ENCODE measurements around the gene VTI1A.
"Not testable (repeated sequence)": the region's sequence is repeated elsewhere in the genome, so short reads cannot be mapped to it uniquely, and the experiment has no call there.

Gene VTI1A

DNA sequence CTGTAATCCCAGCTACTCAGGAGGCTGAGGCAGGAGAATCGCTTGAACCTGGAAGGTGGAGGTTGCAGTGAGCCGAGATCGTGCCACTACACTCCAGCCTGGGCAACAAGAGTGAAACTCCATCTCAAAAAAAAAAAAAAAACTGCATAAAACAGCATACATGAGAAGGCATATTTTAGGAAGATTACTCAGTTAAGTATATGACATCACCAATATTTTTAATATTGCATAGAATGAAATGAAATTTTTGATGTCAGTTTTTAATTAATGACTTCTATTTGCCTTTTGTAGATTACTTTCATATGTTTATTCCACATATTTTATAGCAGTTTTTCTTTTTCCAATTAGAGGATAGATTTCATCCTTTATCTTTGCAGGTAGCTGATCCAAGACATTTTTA, 284.4 kb downstream of the VTI1A start:
- DNase-seq: not testable (repeated sequence)

GRCh38 chr10:112732277-112732921, 285.4 kb downstream of the VTI1A start:
- peak; percentile 23 for DNase-seq

DNA sequence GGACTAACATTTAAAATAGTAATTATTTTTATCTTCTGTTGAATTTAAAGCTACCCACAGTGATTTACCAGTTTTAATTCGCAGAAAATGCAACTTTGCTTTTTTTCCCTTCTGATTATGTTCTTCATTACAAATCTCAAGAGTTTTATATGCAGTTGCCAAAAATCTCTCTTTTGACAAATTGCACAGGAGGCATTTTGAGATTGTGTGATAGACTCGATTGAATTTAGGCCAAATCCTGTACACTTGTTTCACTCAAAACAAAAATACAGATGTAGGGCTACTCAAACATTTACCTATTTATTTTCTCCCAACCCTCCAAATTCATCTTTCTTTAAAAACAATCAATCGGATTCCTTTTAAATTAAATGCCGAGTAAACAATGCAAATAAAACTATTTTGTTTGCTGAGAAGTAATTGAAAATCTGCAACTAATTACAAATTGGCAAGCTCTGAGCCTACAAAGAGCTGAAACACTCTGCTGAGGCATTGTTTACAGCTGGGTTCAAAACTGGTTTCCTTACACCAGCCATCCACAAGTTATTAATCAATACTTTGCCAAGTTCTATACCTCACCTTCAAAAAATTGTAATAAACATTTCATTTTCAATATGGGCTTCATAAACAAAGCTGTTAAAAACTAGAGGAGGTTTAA, 288.2 kb downstream of the VTI1A start:
- no peak for DNase-seq

DNA sequence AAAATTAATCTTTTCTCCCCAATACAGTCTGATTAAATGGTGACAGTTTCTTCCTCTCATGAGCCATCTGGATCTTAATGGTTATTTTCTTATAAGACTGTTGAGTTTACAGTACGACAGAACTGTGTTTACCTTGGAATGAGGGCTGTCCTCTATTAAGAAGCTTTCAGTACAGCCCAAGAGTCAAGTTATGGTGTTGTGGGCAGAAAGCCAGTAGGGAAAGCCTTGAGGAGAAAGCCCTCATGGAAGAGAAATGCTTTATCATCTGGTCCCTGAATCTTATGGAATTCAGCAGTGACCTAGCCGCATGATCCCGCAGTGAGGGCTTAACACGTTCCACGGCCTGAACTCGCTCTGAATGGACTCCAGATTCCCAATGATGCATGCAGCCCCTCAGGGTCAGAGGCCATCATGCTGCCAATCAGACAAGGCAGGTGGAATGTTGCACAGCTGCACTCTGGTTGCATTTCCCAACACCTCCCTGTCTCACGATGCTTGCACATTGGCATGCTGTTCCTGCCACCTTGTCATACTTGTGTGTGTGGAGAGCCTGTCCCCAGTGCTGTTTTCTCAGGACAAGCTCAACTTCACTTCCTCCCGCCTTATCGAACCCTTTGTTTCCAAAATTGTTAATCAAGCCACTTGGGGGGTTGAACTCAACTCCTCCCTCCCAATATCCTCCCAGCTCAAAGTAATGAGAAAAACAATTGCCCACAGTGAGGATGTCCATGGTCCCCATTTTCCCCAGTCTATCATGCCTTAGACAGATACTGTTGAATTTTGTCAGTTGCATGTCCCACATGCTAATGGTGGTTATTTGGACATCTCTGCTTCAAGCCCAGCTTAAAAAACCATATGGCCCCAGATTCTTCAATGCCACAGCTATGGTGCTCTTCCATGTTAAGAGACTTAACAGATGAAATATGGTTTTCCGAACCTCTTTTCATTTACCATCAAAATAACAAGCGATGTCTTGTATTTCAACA, 291.9 kb downstream of the VTI1A start:
- DNase-seq: no peak

DNA sequence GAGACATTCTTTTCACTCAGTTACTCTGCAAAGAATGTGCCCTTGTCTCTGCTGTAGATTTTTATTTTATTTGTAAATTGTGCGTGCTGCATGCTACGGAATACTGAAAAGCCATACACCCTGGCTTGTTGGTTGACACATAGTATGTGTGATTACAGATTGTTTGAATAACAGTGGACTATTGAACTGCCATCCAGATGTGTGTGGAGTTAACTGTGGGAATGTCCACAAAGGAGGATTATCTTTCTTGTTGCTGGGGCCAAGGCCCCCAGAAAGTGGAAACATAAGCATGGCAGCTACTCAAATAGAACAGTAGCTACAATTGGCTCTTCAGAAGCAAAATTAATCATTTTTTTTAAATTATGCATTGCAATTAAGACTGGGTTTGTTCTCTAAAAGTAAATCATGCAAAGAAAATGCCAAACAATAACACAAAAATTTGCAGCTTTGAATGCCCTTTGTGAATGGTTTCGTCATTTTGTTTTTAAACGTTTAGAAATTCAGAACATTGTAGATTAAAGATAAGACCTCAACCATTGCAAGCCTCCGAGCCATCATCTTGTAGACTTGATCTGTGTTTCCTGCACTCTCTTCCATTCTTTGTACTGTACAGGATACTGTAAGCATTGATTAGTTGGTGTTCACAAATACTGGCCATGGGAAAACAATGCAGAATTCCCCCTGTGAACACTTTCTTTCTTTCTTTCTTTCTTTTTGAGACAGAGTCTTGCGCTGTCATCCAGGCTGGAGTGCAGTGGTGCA, 292.8 kb downstream of the VTI1A start:
- no peak for DNase-seq

DNA sequence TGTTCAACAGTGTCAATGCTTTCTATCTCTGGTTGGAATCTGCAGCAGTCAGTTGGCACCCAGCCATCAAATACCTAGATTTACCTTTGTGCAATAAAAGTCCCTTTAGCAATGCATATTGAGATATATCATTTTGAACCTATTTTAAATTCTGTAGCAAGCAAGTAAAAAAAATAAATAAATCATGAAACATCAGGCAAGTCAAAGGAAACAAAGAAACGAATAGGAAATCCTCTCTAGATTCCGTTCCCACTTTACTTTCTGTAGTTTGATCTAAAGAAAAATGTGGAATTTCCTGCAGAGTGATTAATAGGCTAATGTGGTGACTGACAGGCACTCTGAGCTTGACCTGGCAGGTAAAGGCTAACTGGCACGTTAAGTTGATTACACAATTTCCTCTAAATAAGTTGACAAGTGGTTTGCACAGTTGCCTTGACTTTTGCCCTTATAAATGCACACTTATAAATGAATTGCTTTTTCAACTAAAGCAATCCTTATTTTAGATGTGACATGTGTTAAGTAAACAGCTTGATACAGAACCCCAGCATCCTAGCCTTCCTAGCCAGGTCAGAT, 294.9 kb downstream of the VTI1A start:
- DNase-seq: peak; percentile 85

DNA sequence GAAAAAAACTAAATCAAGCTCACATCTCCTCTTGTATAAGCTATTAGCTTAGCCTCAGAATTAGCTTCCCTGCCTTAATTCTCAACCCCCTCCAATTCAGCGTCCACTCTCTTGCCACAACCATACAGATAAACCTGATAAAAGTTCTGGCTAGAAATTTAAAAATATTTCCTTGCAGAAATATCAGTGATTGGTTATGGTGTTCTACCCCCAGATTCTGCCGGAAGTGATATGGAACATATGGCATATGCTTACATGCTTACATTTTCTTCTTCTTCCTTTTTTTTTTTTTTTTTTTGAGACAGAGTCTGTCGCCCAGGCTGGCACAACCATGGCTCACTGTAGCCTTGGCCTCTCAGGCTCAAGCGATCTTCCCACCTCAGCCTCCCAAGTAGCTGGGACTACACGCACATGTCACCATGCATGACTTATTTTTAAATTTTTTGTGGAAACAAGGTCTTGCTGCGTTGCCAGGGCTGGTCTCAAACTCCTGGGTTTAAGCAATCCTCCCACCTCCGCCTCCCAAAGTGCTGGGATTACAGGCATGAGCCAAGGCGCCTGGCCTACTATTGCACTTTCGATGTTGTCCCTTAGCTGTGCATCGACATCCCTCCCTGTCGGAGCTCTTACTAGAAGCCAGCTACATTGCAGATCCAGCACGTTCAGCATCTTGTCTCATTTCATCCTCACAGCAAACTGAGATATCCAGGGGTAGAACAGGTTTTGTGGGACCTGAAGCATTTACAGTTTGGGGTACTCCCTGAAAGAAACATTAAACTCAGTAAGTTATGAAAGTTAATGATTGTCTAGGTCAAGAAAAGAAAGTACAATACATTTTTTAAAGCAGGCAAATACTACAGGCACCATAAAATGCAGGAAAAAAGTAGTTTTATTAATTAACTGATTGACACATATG, 297.4 kb downstream of the VTI1A start:
- DNase-seq: no peak

GRCh38 chr10:112746329-112746728, 299.3 kb downstream of the VTI1A start:
- no peak for DNase-seq

GRCh38 chr10:112750427-112751167, 303.6 kb downstream of the VTI1A start:
- DNase-seq: no peak

DNA sequence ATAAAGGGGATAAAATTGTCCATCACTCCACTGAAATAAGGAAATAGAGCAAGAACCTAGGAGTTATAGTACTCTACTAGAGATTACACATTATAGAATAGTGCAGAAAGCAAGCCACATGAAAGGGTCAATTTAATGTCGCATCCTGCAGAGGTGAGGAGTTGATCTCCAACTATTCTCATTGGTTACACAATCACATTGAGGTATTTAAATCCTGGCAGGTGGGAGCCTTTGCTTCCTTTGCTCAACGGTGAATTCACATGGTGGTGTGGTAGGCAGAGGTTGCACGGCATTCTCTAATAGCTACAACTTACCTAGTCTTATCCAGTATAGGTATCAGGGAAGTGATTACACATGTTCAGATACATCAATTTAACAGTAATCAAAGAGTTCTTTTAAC, 304.6 kb downstream of the VTI1A start:
- no peak for DNase-seq

DNA sequence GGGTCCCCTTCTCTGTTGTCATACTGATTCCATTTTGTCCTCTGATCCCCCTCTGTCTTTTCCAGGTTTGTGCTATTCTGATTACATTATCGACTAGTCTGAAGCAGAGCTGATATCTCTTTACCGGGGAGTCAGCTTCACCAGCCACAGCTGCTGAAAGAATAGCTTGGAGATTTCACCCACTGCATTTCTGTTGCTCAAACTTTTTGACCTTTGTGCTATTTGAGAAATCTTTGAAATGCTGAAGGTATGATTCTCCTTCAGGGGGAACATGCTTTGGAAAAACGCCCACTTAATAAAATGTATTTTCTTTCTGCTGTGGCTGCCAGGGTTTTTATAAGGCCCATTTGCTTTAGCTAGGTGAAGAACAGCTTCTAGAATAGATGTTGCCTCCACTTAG, 305.3 kb downstream of the VTI1A start:
- no peak for DNase-seq

- no peak for DNase-seq
Measured at GRCh38 chr10:112753961-112754411, 307.0 kb downstream of the VTI1A start.

DNA sequence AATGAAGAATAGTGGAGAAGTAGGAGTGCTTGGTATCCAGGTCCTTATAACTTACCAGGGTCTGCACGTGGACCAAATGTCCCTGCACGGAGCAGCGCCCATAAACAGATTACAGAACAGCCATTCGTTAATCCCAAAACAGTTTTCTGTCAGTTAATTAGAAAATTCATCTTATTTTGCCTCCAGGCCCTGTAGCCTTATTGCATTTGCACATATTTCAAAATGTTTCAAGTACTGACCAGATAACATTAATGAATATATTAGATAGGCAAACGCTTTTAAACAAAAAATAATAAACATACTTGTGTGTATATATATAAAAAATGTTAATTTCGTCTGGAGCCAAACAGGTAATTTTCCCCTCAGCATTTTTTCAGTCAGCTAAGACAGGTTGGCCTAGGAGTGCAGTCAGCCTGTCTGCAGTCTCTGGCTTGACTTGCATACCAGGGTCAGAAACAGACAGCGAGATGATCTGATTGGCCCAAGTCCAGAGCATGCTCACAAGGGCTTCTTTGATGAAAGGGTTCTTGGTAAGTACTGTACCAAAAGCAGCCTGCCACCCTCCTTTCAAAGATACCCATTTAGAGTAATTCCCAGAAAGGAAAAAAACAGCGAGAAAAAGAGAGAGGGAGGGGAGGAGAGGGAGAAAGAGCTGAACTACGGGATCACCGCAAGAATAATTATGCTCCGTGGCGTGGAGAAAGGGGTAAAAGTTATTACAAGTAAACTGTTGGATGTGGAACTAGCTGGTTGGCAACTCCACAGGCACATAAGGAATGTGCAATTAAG, 308.6 kb downstream of the VTI1A start:
- DNase-seq: no peak

GRCh38 chr10:112756235-112756527, 309.2 kb downstream of the VTI1A start:
- DNase-seq: no peak

GRCh38 chr10:112758961-112759360, 311.9 kb downstream of the VTI1A start:
- DNase-seq: no peak

DNA sequence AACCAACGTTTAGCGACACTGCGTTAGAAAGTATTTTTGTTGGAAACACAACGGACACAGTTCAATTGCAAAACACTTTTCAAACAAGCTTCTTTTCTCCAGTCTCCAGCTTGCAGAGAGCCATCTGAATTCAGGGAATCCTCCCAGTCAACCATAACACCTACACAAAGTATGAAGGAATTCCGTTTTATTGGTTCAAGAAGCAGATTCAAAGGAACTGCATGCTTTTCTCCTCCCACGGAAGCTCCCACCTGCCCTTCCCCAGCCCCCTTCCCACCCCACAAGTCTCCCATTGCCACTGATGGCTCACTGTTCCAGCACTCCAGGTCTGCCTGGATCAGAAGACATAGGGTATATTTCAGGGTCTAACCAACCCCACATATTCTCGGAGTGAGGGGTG, 312.5 kb downstream of the VTI1A start:
- no peak for DNase-seq

DNA sequence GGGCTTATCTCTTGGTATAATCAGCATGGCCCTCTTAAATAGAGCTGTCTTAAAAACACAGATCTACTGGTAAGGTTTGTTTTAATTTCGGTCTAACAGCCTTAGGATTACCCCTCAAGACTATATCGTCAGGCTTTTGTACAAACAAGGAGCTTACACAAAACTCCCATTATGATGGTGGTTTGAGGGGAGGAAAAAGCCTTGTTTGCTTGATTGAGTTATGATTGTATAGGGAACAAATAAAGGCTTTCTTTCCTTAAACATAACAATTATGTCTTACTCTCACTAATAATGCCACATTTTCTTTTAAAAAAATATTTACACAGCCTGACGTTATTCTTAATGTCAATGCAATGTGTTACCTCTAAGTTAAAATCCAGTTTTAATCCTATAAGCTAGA, 314.2 kb downstream of the VTI1A start:
- DNase-seq: no peak

DNA sequence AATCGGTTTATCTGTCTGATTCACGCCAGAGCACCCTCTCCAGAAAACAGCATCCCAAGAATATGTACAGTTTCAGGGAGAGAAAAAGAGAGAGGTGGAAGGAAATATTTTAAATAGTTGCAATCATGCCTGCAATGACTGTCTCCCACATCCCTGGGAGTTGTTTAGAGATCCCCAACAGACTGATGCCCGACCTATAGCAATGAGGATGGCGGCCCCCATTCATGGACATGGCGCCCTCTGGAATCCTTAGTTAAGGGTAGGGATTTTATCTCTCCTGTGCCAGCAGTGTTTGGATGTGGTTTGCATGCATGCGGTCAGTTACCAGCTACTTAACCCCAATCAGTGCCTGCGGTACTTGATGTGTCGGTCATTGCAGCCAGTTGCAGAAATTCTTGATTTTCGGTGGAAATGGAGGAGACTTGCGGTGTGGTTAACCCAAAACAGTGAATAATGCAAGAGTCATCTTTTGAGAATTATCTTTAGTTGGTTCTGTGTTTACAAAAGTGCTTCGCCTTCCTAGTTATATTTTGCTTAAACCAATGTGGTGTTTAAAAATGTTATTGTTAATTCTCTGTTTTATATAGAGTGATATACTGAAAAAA, 317.0 kb downstream of the VTI1A start:
- no peak for DNase-seq

DNA sequence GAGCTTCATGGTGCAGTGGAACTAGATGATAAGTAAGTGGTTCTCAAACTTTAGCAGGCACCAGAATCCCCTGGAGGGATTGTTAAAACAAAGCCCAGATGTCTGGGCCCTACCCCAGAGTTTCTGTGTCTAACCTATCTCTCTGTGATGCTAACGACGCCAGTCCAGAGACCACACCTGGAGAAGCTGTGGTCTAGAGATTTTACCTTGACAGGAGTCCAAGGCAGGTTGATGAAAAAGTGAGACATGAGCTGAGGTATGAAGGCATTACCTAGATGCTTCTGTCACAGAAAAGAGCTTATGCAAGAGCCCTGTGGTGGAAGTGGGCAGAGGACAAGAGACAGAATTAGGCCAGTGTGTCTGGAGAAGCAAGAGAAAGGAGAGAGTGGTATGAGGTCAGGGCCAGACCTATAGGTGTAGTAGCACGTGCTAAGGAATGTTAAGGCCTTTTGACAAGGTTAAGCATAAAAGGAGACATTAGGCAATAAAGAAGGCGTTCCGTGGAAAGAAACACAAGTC, 318.8 kb downstream of the VTI1A start:
- DNase-seq: no peak
